IMR-90 (cell line): ENCODE data around the gene HCRTR1. TPM values are rescaled to one million over a fixed set of nuclear protein-coding genes. Genes with fewer than 3 reads are reported as not detected.

Experiments
- ATAC-seq: fragments of 200-7000 bp; cut with Tn5 transposase; 2 replicates; pipeline ENCODE4 v1.9.1; 2020; ENCODE audit warnings: low read depth, mild to moderate bottlenecking, moderate library complexity
- BruUV-seq: library from RNA; stranded (reverse); fragments of 400-500 nt; replicated peaks from 2 replicates; lab custom pipeline; 2021; lab: Mats Ljungman, UMichigan
- CTCF ChIA-PET: fragments of 300-600 bp; formaldehyde crosslinking; extraction: SDS; loops from one replicate; lab custom pipeline; 2021; ENCODE audit warnings: antibody characterized with exemption; lab: Yijun Ruan, JAX
- POLR2A ChIA-PET: fragments of 300-600 bp; sonication (Branson Sonifier 250); formaldehyde crosslinking; loops from one replicate; lab custom pipeline; 2022; ENCODE audit warnings: antibody characterized with exemption; ENCODE audit not compliant: unreplicated experiment; lab: Charles Lee
- DNase-seq: peaks from one replicate; pipeline ENCODE4 v3.0.0; 2013
- H2AFZ ChIP-seq: replicated peaks from 2 replicates; pipeline ENCODE3; 2013; ENCODE audit warnings: low read length, mild to moderate bottlenecking; ENCODE audit not compliant: poor library complexity
- H2AK5ac ChIP-seq: 2 replicates; pipeline ENCODE4 v1.6.1; 2013; ENCODE audit warnings: low read depth, low read length, inconsistent platforms
- H2AK9ac ChIP-seq: replicated peaks from 2 replicates; pipeline ENCODE3; 2013; ENCODE audit warnings: mild to moderate bottlenecking, low read depth, low read length, moderate library complexity; ENCODE audit not compliant: poor library complexity
- H2BK120ac ChIP-seq: 2 replicates; pipeline ENCODE4 v1.6.1; 2013; ENCODE audit warnings: low read depth, low read length, inconsistent platforms
- H2BK15ac ChIP-seq: 3 replicates; pipeline ENCODE4 v1.6.1; 2013; ENCODE audit warnings: low read depth, low read length, inconsistent platforms
- H2BK20ac ChIP-seq: 2 replicates; pipeline ENCODE4 v1.6.1; 2013; ENCODE audit warnings: low read depth, mild to moderate bottlenecking, inconsistent platforms, low read length, moderate library complexity
- H2BK5ac ChIP-seq: 2 replicates; pipeline ENCODE4 v1.6.1; 2013; ENCODE audit warnings: mild to moderate bottlenecking, low read depth, low read length, inconsistent platforms; ENCODE audit not compliant: poor library complexity, severe bottlenecking
- H3K14ac ChIP-seq: replicated peaks from 2 replicates; pipeline ENCODE4 v1.6.1; 2013; ENCODE audit warnings: low read depth, low read length, inconsistent platforms
- H3K18ac ChIP-seq: 2 replicates; pipeline ENCODE4 v1.6.1; 2013; ENCODE audit warnings: low read depth, low read length, control low read depth
- H3K23ac ChIP-seq: 2 replicates; pipeline ENCODE4 v1.6.1; 2013; ENCODE audit warnings: low read depth, low read length, inconsistent platforms
- H3K27ac ChIP-seq: 2 replicates; pipeline ENCODE4 v1.5.1; 2013; ENCODE audit warnings: mild to moderate bottlenecking, control low read depth, low read length; ENCODE audit not compliant: insufficient read depth
- H3K27me3 ChIP-seq: 2 replicates; pipeline ENCODE4 v1.6.1; 2013; ENCODE audit warnings: low read length; ENCODE audit not compliant: control insufficient read depth, insufficient read depth
- H3K36me3 ChIP-seq: 2 replicates; pipeline ENCODE4 v1.6.1; 2013; ENCODE audit warnings: low read length, mixed read lengths; ENCODE audit not compliant: control insufficient read depth, insufficient read depth
- H3K4ac ChIP-seq: 2 replicates; pipeline ENCODE4 v1.6.1; 2013; ENCODE audit warnings: low read depth, low read length, inconsistent platforms
- H3K4me1 ChIP-seq: 2 replicates; pipeline ENCODE4 v1.6.1; 2013; ENCODE audit warnings: low read length, mixed read lengths; ENCODE audit not compliant: control insufficient read depth, insufficient read depth
- H3K4me2 ChIP-seq: 2 replicates; pipeline ENCODE4 v1.6.1; 2013; ENCODE audit warnings: low read depth, mild to moderate bottlenecking, control low read depth, low read length, moderate library complexity
- H3K4me3 ChIP-seq: 2 replicates; pipeline ENCODE4 v1.5.1; 2013; ENCODE audit warnings: low read depth, mild to moderate bottlenecking, control low read depth, low read length, moderate library complexity; ENCODE audit not compliant: insufficient read depth
- H3K56ac ChIP-seq: 2 replicates; pipeline ENCODE4 v1.6.1; 2013; ENCODE audit warnings: low read length, inconsistent platforms; ENCODE audit not compliant: insufficient read depth; ENCODE audit errors: extremely low read depth
- H3K79me1 ChIP-seq, 2 experiments: 2 replicates each; pipeline ENCODE4 v1.6.1; 2013; ENCODE audit warnings: low read length in 2 of 2, inconsistent platforms in 1 of 2, low read depth in 1 of 2
- H3K9ac ChIP-seq: 2 replicates; pipeline ENCODE4 v1.6.1; 2013; ENCODE audit warnings: low read depth, low read length, control low read depth
- H3K9me1 ChIP-seq: 2 replicates; pipeline ENCODE4 v1.6.1; 2013; ENCODE audit warnings: low read length, inconsistent platforms; ENCODE audit not compliant: insufficient read depth
- H3K9me3 ChIP-seq: 2 replicates; pipeline ENCODE4 v1.6.1; 2013; ENCODE audit warnings: low read length; ENCODE audit not compliant: control insufficient read depth, insufficient read depth
- H4K20me1 ChIP-seq: 2 replicates; pipeline ENCODE4 v1.6.1; 2013; ENCODE audit warnings: low read length, inconsistent platforms; ENCODE audit not compliant: insufficient read depth
- H4K5ac ChIP-seq: 2 replicates; pipeline ENCODE4 v1.6.1; 2013; ENCODE audit warnings: mild to moderate bottlenecking, low read depth, low read length, control low read depth
- H4K8ac ChIP-seq, 2 experiments: 2 replicates each; pipeline ENCODE4 v1.6.1; 2013; ENCODE audit warnings: low read depth in 2 of 2, low read length in 2 of 2, control low read depth in 1 of 2, inconsistent platforms in 1 of 2
- H4K91ac ChIP-seq: 2 replicates; pipeline ENCODE4 v1.6.1; 2013; ENCODE audit warnings: low read depth, low read length, inconsistent platforms; ENCODE audit not compliant: insufficient read depth
- BHLHE40 ChIP-seq: fragments of 150-350 bp; IDR thresholded peaks from 2 replicates; pipeline ENCODE4 v1.6.1; 2016; ENCODE audit warnings: mild to moderate bottlenecking, low read depth, low read length
- RAD21 ChIP-seq: IDR thresholded peaks from 2 replicates; pipeline ENCODE4 v1.6.1; 2012; ENCODE audit warnings: low read length, improper control_type of control experiment
- RCOR1 ChIP-seq: IDR thresholded peaks from 2 replicates; pipeline ENCODE4 v1.6.1; 2012; ENCODE audit warnings: mild to moderate bottlenecking, low read length, improper control_type of control experiment; ENCODE audit not compliant: insufficient replicate concordance
- SMC3 ChIP-seq: fragments of 150-350 bp; IDR thresholded peaks from 2 replicates; pipeline ENCODE4 v1.6.1; 2016; ENCODE audit warnings: low read depth, mild to moderate bottlenecking, antibody characterized with exemption, low read length, moderate library complexity
- WGBS, 2 experiments: methylation state at CpG; one replicate each; pipeline versions ENCODE4 v1.1.5 to v1.1.7; 2013; ENCODE audit warnings: missing lambda C conversion rate in 2 of 2; ENCODE audit not compliant: insufficient read length in 1 of 2; ENCODE audit errors: extremely low coverage in 2 of 2; 5-methylcytosine and 5-hydroxymethylcytosine counted together
- dilution Hi-C: fragments of 300-500 bp; cut with HindIII; formaldehyde crosslinking; loops from one replicate; pipeline ENCODE4 v1.14.3; 2018; ENCODE audit warnings: low sequenced_read_pairs; ENCODE audit not compliant: unreplicated experiment
- in situ Hi-C: fragments of 300-500 bp; cut with MboI; formaldehyde crosslinking; loops from 3 replicates; pipeline ENCODE4 v1.14.3; 2019; ENCODE audit warnings: low sequenced_read_pairs, inconsistent platforms, mixed read lengths
- intact Hi-C: fragments of 100-400 bp; cut with micrococcal nuclease; formaldehyde crosslinking; loops from 2 replicates; pipeline ENCODE4 v1.10.0; 2022
- polyA plus RNA-seq, 3 experiments: library from polyadenylated mRNA; depleted of rRNA; stranded (reverse); fragments of >200 nt; gene quantifications; 2 replicates each; pipeline ENCODE4 v1.2.3, GENCODE V29; 2012; ENCODE audit warnings: low replicate concordance in 1 of 3
- total RNA-seq: library from RNA; depleted of rRNA; stranded (reverse); fragments of >200 nt; gene quantifications from 2 replicates; pipeline ENCODE4 v1.2.3, GENCODE V29; 2012
- TF ChIP-seq, protein P1 (sequence below): fragments of 150-350 bp; IDR thresholded peaks from 2 replicates; pipeline ENCODE4 v1.6.1; 2017; ENCODE audit warnings: mild to moderate bottlenecking, antibody characterized with exemption, low read length, low read depth

The HCRTR1 gene
- total and polyA plus RNA-seq, 2 of the 4 experiments (the other 2 are of a cell fraction): not detected

DNA sequence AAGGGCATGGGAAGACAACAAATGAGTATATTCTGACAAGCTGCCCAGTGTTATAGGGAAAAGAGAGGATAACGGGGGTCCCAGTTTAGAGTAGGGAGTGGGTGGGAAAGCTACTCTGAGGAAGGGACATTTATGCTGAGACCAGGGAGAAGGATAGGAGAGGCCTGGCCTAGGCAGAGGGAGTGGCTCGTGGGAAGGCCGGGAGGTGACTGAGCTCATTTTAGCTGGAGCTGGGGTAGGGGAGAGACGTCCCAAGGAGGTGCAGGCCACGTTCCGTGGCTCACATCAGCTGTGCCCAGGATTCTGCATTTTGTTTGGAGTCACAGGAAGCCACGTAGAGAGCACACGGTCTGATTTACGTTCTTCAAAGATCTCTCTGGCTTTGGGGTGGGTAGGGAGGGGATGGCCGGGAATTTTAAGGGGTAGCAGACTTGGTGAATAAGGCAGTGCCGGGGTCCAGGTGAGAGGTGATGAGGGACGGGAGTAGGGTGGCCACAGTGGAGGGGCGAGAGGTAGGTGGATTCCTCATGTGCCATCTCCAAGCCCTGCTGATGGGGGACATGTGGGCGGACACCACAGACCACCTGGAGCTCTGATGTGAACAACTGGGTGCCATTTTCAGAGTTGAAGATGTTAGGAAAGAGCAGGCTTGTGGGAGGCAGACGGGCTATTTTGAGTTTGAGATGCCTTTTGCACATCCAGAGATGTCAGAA lies 36.4 kb upstream of the HCRTR1 start:
- TF ChIP-seq SMC3 (no peak), RCOR1 (no peak), RAD21 (no peak), BHLHE40 (no peak)
- TF ChIP-seq, protein P1, sequence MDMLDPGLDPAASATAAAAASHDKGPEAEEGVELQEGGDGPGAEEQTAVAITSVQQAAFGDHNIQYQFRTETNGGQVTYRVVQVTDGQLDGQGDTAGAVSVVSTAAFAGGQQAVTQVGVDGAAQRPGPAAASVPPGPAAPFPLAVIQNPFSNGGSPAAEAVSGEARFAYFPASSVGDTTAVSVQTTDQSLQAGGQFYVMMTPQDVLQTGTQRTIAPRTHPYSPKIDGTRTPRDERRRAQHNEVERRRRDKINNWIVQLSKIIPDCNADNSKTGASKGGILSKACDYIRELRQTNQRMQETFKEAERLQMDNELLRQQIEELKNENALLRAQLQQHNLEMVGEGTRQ: no peak
- H4K8ac ChIP-seq: no peak overlapping the region
- no peaks in the 10 kb centered on the region for H3K79me1 ChIP-seq
- no peak overlapping the region for H3K4me3 ChIP-seq
- intact Hi-C loops: no loop called here
- ChIA-PET CTCF (no interaction called here), POLR2A (no interaction called here)
- no peak overlapping the region for H2BK5ac ChIP-seq
- peak overlapping the region; percentile 30; the same call in 1 of the 2 replicates for H2AK5ac ChIP-seq
- no peaks in the 10 kb centered on the region for H3K9me3 ChIP-seq
- H2BK20ac ChIP-seq: no peak overlapping the region
- no peak overlapping the region; the same call in 2 of the 3 replicates for H2BK15ac ChIP-seq
- H3K27me3 ChIP-seq: peaks cover 7% of the 10 kb centered on the region
- H3K4ac ChIP-seq: no peak overlapping the region
- H2AFZ ChIP-seq: no peak overlapping the region
- H3K27ac ChIP-seq: no peak overlapping the region
- H3K9me1 ChIP-seq: peaks cover 6% of the 10 kb centered on the region; the same call in 1 of the 2 replicates
- WGBS, 2 experiments: 81% methylated on average over 4 of the region's 15 CpGs; no CpG with 5 or more reads in 1 of the 2 experiments
- no peak overlapping the region for H3K4me2 ChIP-seq
- ATAC-seq (no peak), DNase-seq (no peak)
- H3K14ac ChIP-seq: no peak overlapping the region
- H3K18ac ChIP-seq: no peak overlapping the region; the same call in 1 of the 2 replicates
- in situ Hi-C loops: no loop called here
- dilution Hi-C loops: no loop called here
- H3K56ac ChIP-seq: no peak overlapping the region
- H4K5ac ChIP-seq: no peak overlapping the region; the same call in 1 of the 2 replicates
- H2AK9ac ChIP-seq: no peak overlapping the region
- no TSS peak for BruUV-seq
- peaks cover 22% of the 10 kb centered on the region; the same call in 1 of the 2 replicates for H3K4me1 ChIP-seq
- H4K20me1 ChIP-seq: no peaks in the 10 kb centered on the region; the same call in 1 of the 2 replicates
- no peak overlapping the region for H3K9ac ChIP-seq
- H3K36me3 ChIP-seq: no peaks in the 10 kb centered on the region
- H2BK120ac ChIP-seq: no peak overlapping the region
- H4K91ac ChIP-seq: no peak overlapping the region
- H3K23ac ChIP-seq: no peak overlapping the region
